ENCODE measurements around the gene NRARP.

Gene NRARP

GRCh38 chr9:137317021-137317717 lies 15.1 kb upstream of the NRARP start:
- Histone ChIP-seq H3K79me2 (ENCODE audit: insufficient read depth, low read length) (no peaks in the 10 kb centered on the region), H3K27me3 (ENCODE audit: insufficient read depth, low read length) (0 out of 2 replicates have a peak, but pooled peaks cover 5% of the 10 kb centered on the region), H3K9me3 (ENCODE audit: low read length) (no peaks in the 10 kb centered on the region), H3K9me2 (ENCODE audit: low read depth, low read length) (no peaks in the 10 kb centered on the region), H3K4me1 (ENCODE audit: insufficient read depth, low read length, severe bottlenecking) (peaks cover 6% of the 10 kb centered on the region), H3K36me3 (ENCODE audit: insufficient read depth, low read length) (no peaks in the 10 kb centered on the region), H4K20me1 (ENCODE audit: insufficient read depth, low read length) (no peaks in the 10 kb centered on the region), H3K9ac (ENCODE audit: low read length) (no peak overlapping the region), H3F3A (ENCODE audit: insufficient read depth, low read length) (no peaks in the 10 kb centered on the region), H3K4me2 (ENCODE audit: low read length) (no peak overlapping the region), H3K27ac (ENCODE audit: low read depth, low read length, poor library complexity, severe bottlenecking) (no peak overlapping the region), H2AFZ (ENCODE audit: low read length) (no peak overlapping the region), H3K4me3 (ENCODE audit: low read depth, low read length, poor library complexity, severe bottlenecking) (no peak overlapping the region)
- TF ChIP-seq, protein P1, sequence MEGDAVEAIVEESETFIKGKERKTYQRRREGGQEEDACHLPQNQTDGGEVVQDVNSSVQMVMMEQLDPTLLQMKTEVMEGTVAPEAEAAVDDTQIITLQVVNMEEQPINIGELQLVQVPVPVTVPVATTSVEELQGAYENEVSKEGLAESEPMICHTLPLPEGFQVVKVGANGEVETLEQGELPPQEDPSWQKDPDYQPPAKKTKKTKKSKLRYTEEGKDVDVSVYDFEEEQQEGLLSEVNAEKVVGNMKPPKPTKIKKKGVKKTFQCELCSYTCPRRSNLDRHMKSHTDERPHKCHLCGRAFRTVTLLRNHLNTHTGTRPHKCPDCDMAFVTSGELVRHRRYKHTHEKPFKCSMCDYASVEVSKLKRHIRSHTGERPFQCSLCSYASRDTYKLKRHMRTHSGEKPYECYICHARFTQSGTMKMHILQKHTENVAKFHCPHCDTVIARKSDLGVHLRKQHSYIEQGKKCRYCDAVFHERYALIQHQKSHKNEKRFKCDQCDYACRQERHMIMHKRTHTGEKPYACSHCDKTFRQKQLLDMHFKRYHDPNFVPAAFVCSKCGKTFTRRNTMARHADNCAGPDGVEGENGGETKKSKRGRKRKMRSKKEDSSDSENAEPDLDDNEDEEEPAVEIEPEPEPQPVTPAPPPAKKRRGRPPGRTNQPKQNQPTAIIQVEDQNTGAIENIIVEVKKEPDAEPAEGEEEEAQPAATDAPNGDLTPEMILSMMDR (IDR thresholded peaks at IDR 0.05; ENCODE audit: low read length) = no peak
- TF ChIP-seq EZH2 (IDR thresholded peaks at IDR 0.05; ENCODE audit: borderline replicate concordance, low read length) = no peak

DNA sequence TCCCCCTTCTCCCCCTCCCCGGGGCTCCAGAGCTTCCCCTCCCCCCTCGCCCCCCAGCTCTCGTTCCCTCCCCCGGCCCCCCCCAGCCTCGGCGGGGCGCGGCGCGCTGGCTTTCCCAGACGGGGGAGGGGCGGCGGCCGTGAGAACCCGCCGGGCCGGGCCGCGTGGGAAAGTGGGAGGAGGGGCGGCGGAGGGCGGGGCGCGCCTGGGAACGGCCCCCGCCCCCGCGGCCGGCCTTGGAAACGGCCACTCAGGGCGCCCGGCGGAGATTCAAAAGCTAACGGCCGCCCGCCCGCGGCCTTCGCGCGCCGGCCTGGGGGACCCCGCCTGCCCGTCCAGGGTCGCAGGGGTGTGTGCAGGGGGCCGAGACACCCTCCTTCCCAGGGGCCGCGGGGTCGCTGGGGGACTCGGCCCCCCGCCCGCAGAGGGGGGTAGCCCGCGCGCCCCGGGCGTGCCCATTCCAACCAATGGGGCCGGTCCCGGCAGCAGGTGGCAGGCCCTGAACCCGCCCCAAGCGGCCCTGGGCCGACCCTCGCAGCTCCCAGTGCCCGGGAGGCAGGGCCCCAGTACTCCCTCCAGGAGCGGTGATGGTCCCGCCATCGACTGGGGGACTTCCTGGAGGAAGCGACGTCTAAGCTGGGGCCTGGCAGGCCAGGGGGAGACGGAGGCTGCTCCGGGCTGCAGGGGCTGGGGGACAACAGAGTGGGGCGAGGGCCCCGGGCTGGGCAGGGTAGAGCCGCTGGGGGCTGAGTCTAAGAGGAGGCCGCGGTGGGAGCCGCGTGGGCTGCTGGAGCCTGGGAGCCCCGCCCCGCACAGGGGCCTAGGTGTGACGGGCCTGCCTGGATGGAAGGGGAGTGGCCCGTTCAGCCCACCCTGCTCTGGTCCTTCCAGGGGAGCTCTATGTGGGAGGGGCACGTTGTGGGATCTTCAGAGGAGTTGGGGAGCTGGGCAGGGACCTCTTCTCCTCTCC lies 14.2 kb upstream of the NRARP start:
- Histone ChIP-seq H3K27ac (ENCODE audit: low read depth, low read length, poor library complexity, severe bottlenecking) (no peak overlapping the region), H3K9ac (ENCODE audit: low read length) (no peak overlapping the region), H3K4me2 (ENCODE audit: low read length) (peak overlapping the region; percentile 18; the same call in 1 of the 2 replicates), H3K4me3 (ENCODE audit: low read depth, low read length, poor library complexity, severe bottlenecking) (no peak overlapping the region), H3K36me3 (ENCODE audit: insufficient read depth, low read length) (no peaks in the 10 kb centered on the region), H3K9me2 (ENCODE audit: low read depth, low read length) (no peaks in the 10 kb centered on the region), H3K9me3 (ENCODE audit: low read length) (no peaks in the 10 kb centered on the region), H4K20me1 (ENCODE audit: insufficient read depth, low read length) (no peaks in the 10 kb centered on the region), H3K79me2 (ENCODE audit: insufficient read depth, low read length) (no peaks in the 10 kb centered on the region), H3F3A (ENCODE audit: insufficient read depth, low read length) (no peaks in the 10 kb centered on the region), H3K27me3 (ENCODE audit: insufficient read depth, low read length) (0 out of 2 replicates have a peak, but pooled peaks cover 5% of the 10 kb centered on the region), H2AFZ (ENCODE audit: low read length) (no peak overlapping the region), H3K4me1 (ENCODE audit: insufficient read depth, low read length, severe bottlenecking) (peaks cover 6% of the 10 kb centered on the region)
- TF ChIP-seq EZH2 (IDR thresholded peaks at IDR 0.05; ENCODE audit: borderline replicate concordance, low read length) = no peak
- TF ChIP-seq, protein P1 (IDR thresholded peaks at IDR 0.05; ENCODE audit: low read length) = no peak

GRCh38 chr9:137315581-137316011 lies 13.5 kb upstream of the NRARP start:
- no peak for TF ChIP-seq EZH2 (IDR thresholded peaks at IDR 0.05; ENCODE audit: borderline replicate concordance, low read length)
- TF ChIP-seq, protein P1 (IDR thresholded peaks at IDR 0.05; ENCODE audit: low read length) = no peak
- H3K4me3 ChIP-seq (ENCODE audit: low read depth, low read length, poor library complexity, severe bottlenecking) = no peak overlapping the region
- H3K4me1 ChIP-seq (ENCODE audit: insufficient read depth, low read length, severe bottlenecking) = peaks cover 1% of the 10 kb centered on the region
- H3K27ac ChIP-seq (ENCODE audit: low read depth, low read length, poor library complexity, severe bottlenecking) = no peak overlapping the region
- H3K9me3 ChIP-seq (ENCODE audit: low read length) = no peaks in the 10 kb centered on the region
- no peaks in the 10 kb centered on the region for H3K36me3 ChIP-seq (ENCODE audit: insufficient read depth, low read length)
- H3K79me2 ChIP-seq (ENCODE audit: insufficient read depth, low read length) = no peaks in the 10 kb centered on the region
- no peak overlapping the region for H3K4me2 ChIP-seq (ENCODE audit: low read length)
- no peaks in the 10 kb centered on the region for H3F3A ChIP-seq (ENCODE audit: insufficient read depth, low read length)
- H3K9ac ChIP-seq (ENCODE audit: low read length) = no peak overlapping the region
- H3K27me3 ChIP-seq (ENCODE audit: insufficient read depth, low read length) = 0 out of 2 replicates have a peak, but pooled peaks cover 5% of the 10 kb centered on the region
- no peaks in the 10 kb centered on the region for H4K20me1 ChIP-seq (ENCODE audit: insufficient read depth, low read length)
- H2AFZ ChIP-seq (ENCODE audit: low read length) = no peak overlapping the region
- no peaks in the 10 kb centered on the region for H3K9me2 ChIP-seq (ENCODE audit: low read depth, low read length)

All from OCI-LY1 (cell line).